GM12878 (cell line): ENCODE data around the gene SLC39A11. TPM values are rescaled to one million over a fixed set of nuclear protein-coding genes. Genes with fewer than 3 reads are reported as not detected.

Source experiments
- ATAC-seq: fragments of 200-7000 bp; cut with Tn5 transposase; 3 replicates; pipeline ENCODE4 v1.9.1; 2020; ENCODE audit warnings: mild to moderate bottlenecking, moderate library complexity
- BruUV-seq: library from RNA; stranded (reverse); fragments of 400-500 nt; replicated peaks from 2 replicates; lab custom pipeline; 2021; lab: Mats Ljungman, UMichigan
- CTCF ChIA-PET: fragments of 300-600 bp; sonication (Branson Sonifier 250); formaldehyde crosslinking; extraction: SDS; loops from one replicate; lab custom pipeline; 2021; ENCODE audit warnings: inconsistent platforms; lab: Yijun Ruan, JAX
- POLR2A ChIA-PET: fragments of 350-600 bp; formaldehyde crosslinking; extraction: SDS; loops from one replicate; lab custom pipeline; 2021; ENCODE audit warnings: inconsistent platforms; lab: Charles Lee
- RAD21 ChIA-PET: fragments of 300-600 bp; sonication (Branson Sonifier 250); formaldehyde crosslinking; loops from one replicate; lab custom pipeline; 2023; ENCODE audit warnings: antibody characterized with exemption; ENCODE audit not compliant: unreplicated experiment; lab: Charles Lee
- SMC1A ChIA-PET: fragments of 300-600 bp; sonication (Branson Sonifier 250); formaldehyde crosslinking; loops from one replicate; lab custom pipeline; 2023; ENCODE audit not compliant: unreplicated experiment, uncharacterized antibody; lab: Charles Lee
- DNase-seq: peaks from one replicate; pipeline ENCODE4 v3.0.0-alpha.2; 2011; ENCODE audit warnings: low read depth, low spot score
- FAIRE-seq: peaks from 3 replicates; lab custom pipeline; 2011; peaks lifted over from hg19 to GRCh38; lab: Jason Lieb, UNC
- H2AFZ ChIP-seq: 2 replicates; pipeline ENCODE4 v1.6.0; 2011; ENCODE audit warnings: low read depth, low read length, control low read depth; ENCODE audit not compliant: control insufficient read depth
- H3K27ac ChIP-seq: 2 replicates; pipeline ENCODE4 v1.5.1; 2011; ENCODE audit warnings: control low read depth; ENCODE audit not compliant: control insufficient read depth, insufficient read depth
- H3K27me3 ChIP-seq, 2 experiments: replicated peaks in 1 of 2; 2 replicates each; pipeline versions ENCODE4 v1.6.0 to v1.6.1; 2011; ENCODE audit warnings: low read length in 1 of 2; ENCODE audit not compliant: control insufficient read depth in 2 of 2, insufficient read depth in 2 of 2
- H3K36me3 ChIP-seq, 2 experiments: 2 replicates each; pipeline ENCODE4 v1.5.1; 2011; ENCODE audit warnings: low read length in 1 of 2; ENCODE audit not compliant: control insufficient read depth in 2 of 2, insufficient read depth in 2 of 2
- H3K4me1 ChIP-seq: 2 replicates; pipeline ENCODE4 v1.6.1; 2011; ENCODE audit warnings: mild to moderate bottlenecking, low read length, moderate library complexity, mixed read lengths; ENCODE audit not compliant: control insufficient read depth, insufficient read depth
- H3K4me2 ChIP-seq: 2 replicates; pipeline ENCODE4 v1.6.0; 2011; ENCODE audit warnings: control low read depth; ENCODE audit not compliant: control insufficient read depth, insufficient read depth
- H3K4me3 ChIP-seq: fragments of 200-600 bp; sonication (generic); 2 replicates; pipeline ENCODE4 v1.5.1; 2016
- H3K79me2 ChIP-seq: 2 replicates; pipeline ENCODE4 v1.6.0; 2011; ENCODE audit warnings: low read length; ENCODE audit not compliant: control insufficient read depth, insufficient read depth
- H3K9ac ChIP-seq: 2 replicates; pipeline ENCODE4 v1.8.0; 2011; ENCODE audit warnings: low read length, control low read depth, mixed read lengths; ENCODE audit not compliant: control insufficient read depth, insufficient read depth
- H3K9me3 ChIP-seq: replicated peaks from 3 replicates; pipeline ENCODE4 v1.5.1; 2011; ENCODE audit warnings: mild to moderate bottlenecking, low read length; ENCODE audit not compliant: control insufficient read depth, insufficient read depth
- H4K20me1 ChIP-seq: 2 replicates; pipeline ENCODE4 v1.6.0; 2011; ENCODE audit not compliant: control insufficient read depth, insufficient read depth
- BCL11A ChIP-seq: IDR thresholded peaks from 2 replicates; pipeline ENCODE4 v1.6.1; 2011; ENCODE audit warnings: low read depth, low read length
- BCL3 ChIP-seq: IDR thresholded peaks from 2 replicates; pipeline ENCODE4 v1.6.1; 2011; ENCODE audit warnings: borderline replicate concordance, low read depth, mild to moderate bottlenecking, moderate library complexity, low read length; ENCODE audit not compliant: insufficient read depth, poor library complexity, severe bottlenecking
- CREM ChIP-seq: IDR thresholded peaks from 2 replicates; pipeline ENCODE4 v1.6.1; 2014; ENCODE audit warnings: antibody characterized with exemption, low read depth
- E4F1 ChIP-seq: fragments of 450-650 bp; IDR thresholded peaks from 2 replicates; pipeline ENCODE4 v1.6.1; 2018; ENCODE audit warnings: borderline replicate concordance, mild to moderate bottlenecking; ENCODE audit not compliant: partially characterized antibody
- EGR1 ChIP-seq, 2 experiments: IDR thresholded peaks; 1 replicate in 1 of 2; 2 replicates in 1 of 2; pipeline ENCODE4 v1.6.1; 2011 to 2012; ENCODE audit warnings: low read depth in 2 of 2, low read length in 2 of 2, borderline replicate concordance in 1 of 2, mild to moderate bottlenecking in 1 of 2, moderate library complexity in 1 of 2
- JUNB ChIP-seq: IDR thresholded peaks from 2 replicates; pipeline ENCODE4 v1.6.1; 2016; ENCODE audit warnings: antibody characterized with exemption, mild to moderate bottlenecking
- KAT2A ChIP-seq: conservative IDR thresholded peaks from 2 replicates; pipeline ENCODE4 v1.6.1; 2011; ENCODE audit warnings: low read depth, low read length; ENCODE audit not compliant: control insufficient read depth
- NBN ChIP-seq: fragments of 450-650 bp; IDR thresholded peaks from 2 replicates; pipeline ENCODE4 v1.6.1; 2016
- PAX5 ChIP-seq: IDR thresholded peaks from 2 replicates; pipeline ENCODE4 v1.6.1; 2011; ENCODE audit warnings: low read depth, low read length, borderline replicate concordance
- RBBP5 ChIP-seq: fragments of 200-600 bp; sonication (generic); conservative IDR thresholded peaks from 2 replicates; pipeline ENCODE4 v1.6.1; 2016
- RUNX3 ChIP-seq: IDR thresholded peaks from 2 replicates; pipeline ENCODE4 v1.6.1; 2012; ENCODE audit warnings: low read length, inconsistent platforms
- TAF1 ChIP-seq: IDR thresholded peaks from 2 replicates; pipeline ENCODE4 v1.6.1; 2011; ENCODE audit warnings: mild to moderate bottlenecking, low read depth, low read length, borderline replicate concordance
- ZNF207 ChIP-seq: fragments of 450-650 bp; IDR thresholded peaks from 2 replicates; pipeline ENCODE4 v1.6.1; 2014; ENCODE audit warnings: antibody characterized with exemption, mild to moderate bottlenecking, borderline replicate concordance
- ZNF384 ChIP-seq: IDR thresholded peaks from 2 replicates; pipeline ENCODE4 v1.6.1; 2012; ENCODE audit warnings: low read depth, mild to moderate bottlenecking, low read length, improper control_type of control experiment, borderline replicate concordance
- ZNF687 ChIP-seq: fragments of 450-650 bp; IDR thresholded peaks from 2 replicates; pipeline ENCODE4 v1.6.1; 2017; ENCODE audit warnings: mild to moderate bottlenecking, moderate library complexity
- ZZZ3 ChIP-seq: IDR thresholded peaks from 2 replicates; pipeline ENCODE4 v1.6.1; 2011; ENCODE audit warnings: low read depth; ENCODE audit not compliant: control insufficient read depth, insufficient read length
- WGBS: methylation state at CpG from one replicate; pipeline ENCODE4 v1.1.6; 2016; ENCODE audit warnings: low lambda C conversion rate; ENCODE audit not compliant: insufficient replicate concordance, insufficient coverage; ENCODE audit errors: missing lambda C conversion rate; 5-methylcytosine and 5-hydroxymethylcytosine counted together
- in situ Hi-C: fragments of 300-500 bp; cut with MboI; formaldehyde crosslinking; loops from 9 replicates; pipeline ENCODE4 v1.14.3; 2018; ENCODE audit warnings: mixed read lengths
- intact Hi-C: fragments of 100-400 bp; cut with micrococcal nuclease; formaldehyde crosslinking; loops from one replicate; pipeline ENCODE4 v1.14.2; 2022; ENCODE audit not compliant: unreplicated experiment
- polyA plus RNA-seq, 11 experiments: library from polyadenylated mRNA; depleted of rRNA in 4 of 11; unstranded in 6 of 11; stranded (reverse) in 5 of 11; fragments of >200 nt; fragmentation: Nextera tagmentation in 4 of 11; fragmentation: Illumina TruSeq in 1 of 11; extraction: Ambion mirVana in 4 of 11; extraction: Trizol in 1 of 11; gene quantifications; 1 replicate in 1 of 11; 2 replicates in 10 of 11; pipeline versions ENCODE4 v1.2.1 to v1.2.3, GENCODE V29; 2011 to 2016; ENCODE audit warnings: inconsistent platforms in 2 of 11, missing spikeins in 2 of 11, low read depth in 1 of 11
- total RNA-seq, 4 experiments: library from RNA; depleted of rRNA in 3 of 4; stranded (reverse); fragments of >200 nt in 3 of 4; fragmentation: Illumina TruSeq in 1 of 4; extraction: Trizol in 1 of 4; gene quantifications; 2 replicates each; pipeline versions ENCODE4 v1.2.1 to v1.2.3, GENCODE V29; 2013 to 2021

Gene SLC39A11
- total and polyA plus RNA-seq, 10 of the 15 experiments (the other 5 are each of a cell fraction or from before 2014, with no cell fraction given): 8.6 to 23.8 (median 14.0) TPM

- TF ChIP-seq ZNF687 (no peak), RUNX3 (no peak)
- TF ChIP-seq, all 136 proteins: peak for 0
These were observed 125.1 kb downstream of the SLC39A11 start (continued) for GRCh38 chr17:72967277-72967970.

GRCh38 chr17:72962106-72962505, 130.4 kb downstream of the SLC39A11 start:
- CTCF ChIA-PET: no interaction called here
- H3K27me3 ChIP-seq: no peaks in the 10 kb centered on the region
- no TSS peak for BruUV-seq
- H3K27ac ChIP-seq: no peak overlapping the region
- 85% methylated on average over 3 of the region's 3 CpGs for WGBS
- RAD21 ChIA-PET: no interaction called here
- no peaks in the 10 kb centered on the region for H3K4me1 ChIP-seq
- in situ Hi-C loops (no loop called here), intact Hi-C loops (no loop called here)
- POLR2A ChIA-PET: no interaction called here
- no peak overlapping the region for H2AFZ ChIP-seq
- DNase-seq (no peak), ATAC-seq (no peak), FAIRE-seq (no peak)
- no peak overlapping the region for H3K4me2 ChIP-seq
- no peak overlapping the region for H3K4me3 ChIP-seq
- H3K36me3 ChIP-seq: no peaks in the 10 kb centered on the region
- no peaks in the 10 kb centered on the region for H4K20me1 ChIP-seq
- SMC1A ChIA-PET: no interaction called here
- no peaks in the 10 kb centered on the region for H3K79me2 ChIP-seq
- no peak overlapping the region for H3K9ac ChIP-seq
- H3K9me3 ChIP-seq: no peaks in the 10 kb centered on the region
- TF ChIP-seq TAF1 (no peak), E4F1 (no peak), KAT2A (no peak), ZZZ3 (no peak), BCL11A (no peak), ZNF207 (no peak), JUNB (no peak), ZNF384 (no peak), RBBP5 (no peak), EGR1 (IDR thresholded peaks at IDR 0.05; ENCODE audit: borderline replicate concordance in 1 of 2, low read depth in 2 of 2, low read length in 2 of 2) (no peak), PAX5 (no peak), NBN (no peak), CREM (no peak), BCL3 (no peak)
